Measurements from ENCODE around the gene FGF14.

- no peak for TF ChIP-seq CTCF (IDR thresholded peaks at IDR 0.05)
- no peak for TF ChIP-seq POLR2A (IDR thresholded peaks at IDR 0.05)
- TF ChIP-seq POLR2AphosphoS5 (IDR thresholded peaks at IDR 0.05), result no peak
Observed at GRCh38 chr13:101799196-101799595, 602.7 kb downstream of the FGF14 start.
